NCI-H69 (cell line): ENCODE measurements around the gene DSCAM.
"Not testable (repeated sequence)": the region's sequence is repeated elsewhere in the genome, so short reads cannot be mapped to it uniquely, and the experiment has no call there.

Experiments used
- DNase-seq: peaks from one replicate; lab custom pipeline; 2025; lab: John Stamatoyannopoulos, UW

The DSCAM gene

DNA sequence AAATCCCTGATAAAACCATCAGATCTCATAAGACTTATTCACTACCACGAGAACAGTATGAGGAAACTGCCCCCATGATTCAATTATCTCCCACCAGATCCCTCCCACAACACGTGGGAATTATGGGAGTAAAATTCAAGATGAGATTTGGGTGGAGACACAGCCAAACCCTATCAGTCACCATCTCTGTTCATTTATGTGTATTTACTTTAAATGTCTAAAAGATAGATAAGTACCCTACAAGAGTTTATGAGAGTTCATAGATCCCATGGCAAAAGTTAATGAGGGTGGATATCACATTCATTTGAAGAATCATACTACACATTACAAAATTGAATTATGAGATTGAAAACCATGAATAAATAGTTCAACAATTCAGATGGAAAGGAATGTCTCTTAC is 526.2 kb downstream of the DSCAM start:
- not testable (repeated sequence) for DNase-seq

DNA sequence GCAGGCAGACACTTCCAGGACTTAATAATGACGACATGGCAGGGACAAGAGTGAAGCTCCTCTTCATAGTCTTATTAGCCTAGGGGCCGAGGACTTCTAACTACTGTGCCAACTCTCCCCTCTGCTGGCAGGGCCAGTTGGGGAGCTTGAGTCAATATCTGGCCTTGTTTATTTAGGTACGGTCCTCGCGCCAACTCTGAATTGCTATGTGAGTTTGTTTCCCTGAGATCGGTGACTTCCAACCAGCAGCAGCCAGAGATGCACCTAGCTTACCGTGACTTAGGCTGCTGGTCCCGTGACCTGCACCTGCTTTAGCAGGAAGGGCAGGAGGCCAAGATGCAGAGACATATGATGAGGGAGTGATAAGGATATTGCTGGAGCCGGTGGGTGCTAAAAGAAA is 528.6 kb downstream of the DSCAM start:
- no peak for DNase-seq

DNA sequence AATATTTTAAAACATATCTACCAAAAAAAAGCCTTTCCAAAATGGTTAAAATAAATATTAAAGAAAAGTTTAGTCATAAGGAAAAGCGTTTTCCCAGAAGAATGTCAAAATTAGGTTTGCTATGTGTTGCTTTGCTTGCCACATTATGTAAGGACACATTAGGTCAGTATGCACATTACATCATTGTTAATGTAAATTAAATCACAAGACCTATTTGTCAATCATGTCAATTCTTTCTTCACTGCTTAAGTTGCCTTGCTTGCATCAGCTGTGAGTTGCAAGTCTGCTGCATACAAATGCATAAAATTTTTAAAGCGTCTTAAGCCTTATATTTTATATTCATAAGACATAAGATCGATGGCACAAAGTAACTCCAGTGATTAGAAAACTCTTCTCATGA is 530.9 kb downstream of the DSCAM start:
- DNase-seq, result no peak

DNA sequence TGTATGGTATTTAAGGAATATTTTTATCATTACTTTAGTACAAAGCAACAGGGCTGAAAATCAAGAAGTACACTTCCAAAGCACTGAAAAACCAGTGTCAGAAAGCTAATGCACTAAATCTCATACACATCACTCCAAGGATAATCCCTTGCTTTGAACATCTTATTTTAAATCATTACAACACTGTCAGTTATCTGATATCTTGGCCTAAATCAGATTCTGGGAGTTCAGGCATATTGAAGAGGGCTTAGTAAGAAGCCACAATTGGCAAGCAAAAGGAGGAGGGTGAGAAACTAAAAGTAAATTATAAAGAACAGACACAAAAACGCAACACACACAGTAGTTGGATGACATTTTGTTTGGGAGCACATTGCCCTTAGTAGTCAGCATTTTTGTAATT is 531.3 kb downstream of the DSCAM start:
- DNase-seq, result no peak

DNA sequence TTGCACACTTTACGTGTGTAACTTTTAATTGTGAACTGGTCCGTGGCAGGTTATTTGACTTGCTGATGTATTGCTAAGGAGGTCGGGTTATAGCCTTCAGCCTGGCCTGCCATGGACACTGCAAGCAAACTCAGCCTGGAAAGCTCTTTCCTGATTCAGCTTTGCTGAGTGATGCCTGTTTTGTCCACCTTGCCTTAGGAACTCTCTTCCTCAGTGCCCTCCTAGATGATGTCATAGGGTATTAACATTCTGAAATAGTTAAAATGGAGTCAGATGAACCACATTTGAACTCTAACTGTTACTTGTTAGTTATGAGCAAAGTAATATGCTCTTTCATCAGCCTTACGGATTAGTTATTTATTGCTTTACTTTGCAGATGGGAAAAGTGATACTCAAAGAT is 533.7 kb downstream of the DSCAM start:
- DNase-seq, result no peak

DNA sequence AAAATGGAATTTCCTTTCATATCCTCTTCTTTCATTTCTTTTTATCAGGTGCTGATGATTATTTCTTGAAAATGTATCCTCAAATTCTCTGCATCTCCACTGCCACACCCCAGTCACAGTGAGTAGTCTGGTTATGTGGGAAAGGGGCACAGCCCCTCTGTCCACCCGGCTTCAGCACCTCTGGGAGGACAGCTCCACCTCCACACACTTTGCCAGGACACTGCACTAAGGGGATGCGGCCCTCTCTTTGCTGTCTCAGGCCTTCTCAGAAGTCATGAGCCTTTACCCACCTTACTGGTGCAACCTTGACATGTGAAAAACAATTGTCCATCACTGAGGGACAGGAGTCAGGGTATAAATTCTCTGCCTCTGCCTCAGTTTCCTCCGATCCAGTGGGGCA is 546.7 kb downstream of the DSCAM start:
- DNase-seq, result no peak

DNA sequence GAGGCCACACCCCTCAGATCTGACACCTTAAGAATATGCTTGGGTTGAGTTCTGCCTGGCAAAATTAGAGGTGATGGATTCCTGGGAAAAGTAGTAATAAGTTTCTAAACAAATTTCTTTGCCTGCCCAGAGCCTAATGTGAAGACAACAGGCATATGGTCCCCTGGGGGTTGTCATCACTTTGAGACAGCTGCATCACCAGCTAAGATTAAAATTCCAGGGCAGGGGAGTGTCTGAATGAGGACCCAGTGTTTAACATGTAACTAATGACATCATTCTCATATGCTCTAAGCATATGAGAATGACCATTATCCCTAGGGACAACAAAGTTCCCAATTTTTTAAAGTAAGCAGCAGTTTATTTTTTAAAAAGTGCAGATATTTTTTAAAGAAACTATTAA is 547.5 kb downstream of the DSCAM start:
- DNase-seq, result no peak

DNA sequence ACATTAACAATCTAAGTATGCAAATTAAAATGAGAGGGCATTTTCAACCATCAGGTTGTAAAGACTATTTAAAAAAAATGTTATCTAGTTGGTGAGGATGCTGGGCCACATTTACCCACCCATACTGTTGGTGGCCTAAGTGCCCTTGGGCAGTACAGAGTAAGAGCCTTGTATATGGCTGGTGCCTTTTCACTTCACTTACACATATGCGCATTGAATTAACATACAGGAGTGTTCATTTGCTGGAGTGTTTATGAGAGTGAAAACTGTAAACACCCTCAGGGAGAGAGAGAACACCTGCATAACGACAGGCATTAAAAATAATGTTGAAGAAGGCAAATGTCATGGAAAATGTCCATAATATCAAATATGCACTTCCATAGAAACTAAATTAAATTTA is 552.6 kb downstream of the DSCAM start:
- peak; percentile 13 for DNase-seq

DNA sequence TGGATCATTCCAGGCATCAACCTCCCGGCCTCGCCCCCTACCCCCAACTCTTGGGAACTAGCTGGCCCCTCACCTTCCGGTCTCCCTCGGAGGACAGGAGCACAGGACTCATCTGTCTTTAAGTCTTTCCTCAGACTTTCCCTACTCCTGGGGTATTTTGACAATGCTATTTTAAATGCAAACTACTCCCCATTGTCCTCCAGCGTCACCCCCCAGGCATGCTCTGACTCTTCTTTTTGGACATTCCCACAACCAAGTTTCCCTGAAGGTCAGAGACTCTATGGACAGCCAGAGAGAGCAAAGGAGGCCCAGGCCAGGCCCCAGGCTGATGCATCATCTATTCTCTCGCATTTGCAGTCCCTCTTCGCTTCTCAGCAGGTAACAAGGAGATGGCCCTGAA is 555.4 kb downstream of the DSCAM start:
- no peak for DNase-seq

DNA sequence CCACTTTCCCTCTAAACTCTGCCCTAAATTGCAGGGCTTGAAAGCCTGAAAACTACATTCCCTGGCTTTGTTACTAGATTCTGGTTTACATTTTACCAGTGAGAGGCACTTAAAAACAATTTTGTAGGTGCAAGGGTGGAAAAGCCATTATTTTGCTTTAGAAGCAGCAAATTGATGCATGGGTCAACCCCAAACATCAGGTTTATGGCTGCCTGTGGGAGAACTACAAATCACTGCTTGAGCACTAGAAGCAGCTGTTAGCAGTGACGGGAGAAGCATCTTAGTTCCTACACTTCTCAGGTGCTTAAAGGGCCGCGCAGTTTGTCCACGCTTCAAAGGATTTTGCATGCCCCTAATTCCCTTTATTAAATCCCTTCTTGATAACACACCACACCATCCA is 562.5 kb downstream of the DSCAM start:
- DNase-seq, result peak; percentile 40

DNA sequence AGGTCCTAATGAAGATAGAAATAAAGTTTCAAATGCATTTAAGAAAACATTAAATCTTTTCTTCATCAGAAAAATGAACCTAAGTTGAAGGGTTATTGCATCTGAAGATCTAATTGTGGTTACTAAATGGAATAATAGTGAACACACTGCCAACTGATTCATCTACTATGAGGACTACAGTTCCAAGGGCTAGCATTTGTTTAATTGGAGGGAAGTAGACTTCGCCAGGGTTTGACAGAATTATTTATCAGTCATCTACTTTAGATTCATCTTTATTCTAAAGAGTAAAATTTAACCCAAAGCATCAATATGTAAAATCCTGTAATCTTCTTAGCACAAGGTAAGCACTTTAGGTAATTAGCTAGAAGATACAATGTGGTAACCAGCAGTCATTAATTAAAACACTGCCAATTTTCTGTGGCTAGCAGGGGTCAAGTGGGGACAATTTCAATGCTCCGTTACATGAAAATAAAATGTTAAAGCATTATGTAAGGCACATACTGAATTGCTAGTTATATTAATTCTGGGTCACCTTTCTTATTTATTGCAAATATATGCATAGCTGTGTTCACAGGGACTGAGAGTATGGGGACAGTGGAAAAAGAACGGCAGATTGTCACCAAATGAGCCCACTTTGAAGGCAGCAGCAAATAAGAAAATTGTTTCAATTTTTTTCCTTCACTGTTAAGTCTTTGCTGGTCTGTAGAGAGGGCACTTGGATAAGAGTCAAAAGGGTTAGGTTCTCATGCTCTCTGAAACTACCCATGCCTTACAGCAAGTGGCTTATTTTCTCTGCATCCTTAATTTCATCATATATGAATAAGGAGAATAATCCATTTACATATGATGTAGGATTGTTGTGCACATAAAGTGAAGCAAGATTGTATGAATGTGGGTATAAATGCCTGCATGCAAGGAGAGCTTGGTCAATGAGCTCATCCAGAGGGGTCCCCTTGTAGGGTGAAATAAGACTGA is 563.8 kb downstream of the DSCAM start:
- DNase-seq, result peak; percentile 58

DNA sequence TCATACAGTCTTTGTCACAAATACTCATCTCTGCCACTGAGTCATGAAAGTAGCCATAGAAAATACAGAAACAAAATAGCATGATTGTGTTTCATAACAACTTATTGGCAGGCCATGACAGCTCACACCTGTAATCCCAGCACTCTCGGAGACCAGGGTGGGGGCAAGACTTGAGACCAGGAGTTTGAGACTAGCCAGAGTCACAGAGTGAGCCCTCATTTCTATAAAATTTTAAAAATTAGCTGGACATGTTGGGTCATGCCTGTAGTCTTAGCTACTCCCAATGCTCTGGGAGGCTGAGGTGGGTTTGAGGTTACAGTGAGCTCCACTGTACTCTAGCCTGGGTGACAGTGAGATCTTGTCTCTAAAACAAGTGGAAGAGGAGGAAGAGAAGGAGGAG is 568.6 kb downstream of the DSCAM start:
- DNase-seq, result no peak

DNA sequence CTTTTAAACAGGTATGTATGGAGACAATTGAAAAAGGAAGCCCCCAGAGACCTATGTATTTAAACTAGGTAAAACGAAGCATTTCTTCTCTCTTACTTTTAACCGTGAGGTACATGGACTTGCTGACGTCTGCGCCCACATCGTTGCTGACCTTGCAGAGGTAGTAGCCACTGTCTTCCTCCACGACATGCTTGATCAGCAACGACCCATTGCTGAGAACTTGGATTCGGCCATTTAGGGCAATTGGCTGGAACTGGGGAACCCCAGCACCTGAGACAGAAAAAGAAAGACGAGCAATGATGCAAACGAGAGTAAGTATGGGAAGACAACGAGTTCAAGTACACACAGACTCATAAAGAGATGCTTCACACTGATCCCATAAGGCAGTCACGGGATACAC is 571.0 kb downstream of the DSCAM start:
- no peak for DNase-seq

DNA sequence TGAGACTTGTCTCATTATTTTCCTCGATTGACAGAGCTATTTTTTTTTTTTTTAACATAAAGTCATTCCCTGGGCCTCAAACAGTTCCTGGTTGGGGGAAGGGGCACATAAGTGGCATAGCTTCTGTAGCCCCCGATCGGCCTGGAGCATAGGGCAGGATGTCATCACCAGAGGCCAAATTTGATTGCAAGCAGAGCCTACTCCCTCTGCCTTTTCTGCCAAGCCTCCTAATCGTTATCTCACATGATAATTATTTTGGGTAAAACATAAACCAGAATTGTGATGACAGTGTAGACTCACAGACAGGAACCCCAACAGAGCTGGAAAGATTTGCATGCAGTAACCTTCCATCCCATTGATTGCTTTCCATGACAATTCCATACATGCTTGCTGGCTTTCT is 574.9 kb downstream of the DSCAM start:
- no peak for DNase-seq

DNA sequence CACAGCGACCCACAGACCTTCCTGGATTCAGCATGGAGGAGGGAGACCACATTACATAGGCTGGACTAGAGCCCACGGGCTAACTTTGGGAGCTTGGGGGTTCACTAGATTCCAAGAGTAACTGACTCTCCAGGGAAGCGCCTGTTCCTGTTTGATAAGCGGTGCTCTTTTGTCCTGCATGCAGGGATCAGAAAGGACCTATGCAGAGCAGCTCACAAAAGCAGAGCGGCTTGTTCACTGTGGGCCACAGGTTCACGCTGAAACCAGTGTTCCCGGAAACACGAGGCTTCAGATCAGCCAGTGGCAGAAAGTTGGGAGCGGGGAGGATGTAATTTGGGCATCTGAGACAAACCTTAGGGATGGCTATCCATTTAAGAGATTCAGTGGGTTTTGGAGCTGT is 575.8 kb downstream of the DSCAM start:
- DNase-seq, result no peak

DNA sequence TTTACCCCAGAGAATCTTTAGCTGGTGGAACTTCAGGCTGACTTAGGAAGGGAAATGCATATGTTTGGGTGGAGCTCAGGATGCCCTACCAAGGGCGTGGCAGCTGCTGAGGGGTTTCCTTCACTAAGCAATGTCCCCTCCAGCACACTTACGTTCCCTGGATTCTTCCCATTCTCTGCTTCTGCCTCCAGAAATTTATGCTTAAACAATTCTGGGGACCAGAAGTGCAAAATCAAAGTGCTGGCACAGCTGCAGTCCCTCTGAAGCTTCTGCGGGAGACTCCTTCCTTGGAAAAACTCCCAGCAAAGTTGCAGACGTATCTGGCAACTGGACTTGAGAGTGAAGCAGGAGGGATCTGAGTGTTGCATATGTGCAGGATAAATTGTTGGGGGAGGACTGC is 576.9 kb downstream of the DSCAM start:
- DNase-seq, result no peak

DNA sequence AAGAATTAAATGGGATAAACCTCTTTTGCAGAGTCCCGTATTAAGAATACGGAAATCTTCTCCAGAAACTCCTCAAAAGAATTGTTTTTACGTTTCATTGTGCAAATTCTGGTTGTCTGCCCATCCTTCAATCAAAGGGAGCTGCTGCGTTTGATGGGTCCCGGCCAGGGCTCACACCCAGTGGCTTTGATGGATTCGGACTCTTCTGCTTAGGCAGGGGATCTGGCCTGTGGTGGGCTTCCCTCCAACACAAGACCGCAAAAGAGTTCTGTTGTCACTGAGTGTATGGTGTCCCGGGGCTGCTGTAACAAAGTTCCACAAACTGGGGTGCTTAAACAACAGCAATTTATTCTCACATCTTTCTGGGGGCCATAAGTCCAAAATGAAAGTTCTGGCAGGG is 577.7 kb downstream of the DSCAM start:
- DNase-seq, result no peak

DNA sequence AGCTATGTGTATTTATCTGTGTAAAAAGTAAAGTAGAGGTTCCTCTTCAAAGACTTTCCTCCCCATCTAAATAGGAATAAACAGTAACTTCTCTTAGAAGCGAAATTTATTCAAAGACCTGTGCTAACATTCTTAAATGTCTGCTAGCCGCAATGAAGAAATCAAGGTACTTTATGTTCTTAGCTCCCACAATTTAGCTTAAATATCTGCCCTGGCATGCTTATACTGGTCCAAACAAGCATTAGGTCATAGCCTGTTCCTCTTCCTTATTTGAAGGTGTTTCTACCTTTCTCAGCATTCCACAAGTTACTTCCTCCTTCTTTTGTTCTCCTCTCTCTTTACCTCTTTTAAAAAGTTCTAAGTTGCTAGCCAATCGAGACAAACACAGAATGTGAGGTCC is 588.5 kb downstream of the DSCAM start:
- DNase-seq, result not testable (repeated sequence)

DNA sequence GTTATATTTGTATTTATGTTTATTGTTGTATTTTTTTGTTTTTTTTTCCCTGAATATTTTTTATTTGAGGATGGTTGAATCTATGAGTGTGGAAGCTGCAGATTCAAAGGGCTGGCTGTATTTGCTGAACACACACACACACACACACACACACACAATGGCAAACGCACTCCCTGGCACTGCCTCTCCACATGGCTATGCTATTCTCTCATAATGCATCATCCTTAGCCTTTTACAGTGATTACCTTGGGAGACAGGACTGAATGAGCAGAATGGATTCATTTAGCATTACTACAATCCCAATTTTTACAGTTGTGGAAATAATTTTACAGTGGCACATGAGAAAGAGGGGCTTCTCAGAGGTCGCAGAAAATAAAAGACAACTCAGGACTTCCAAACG is 589.6 kb downstream of the DSCAM start:
- DNase-seq, result no peak

DNA sequence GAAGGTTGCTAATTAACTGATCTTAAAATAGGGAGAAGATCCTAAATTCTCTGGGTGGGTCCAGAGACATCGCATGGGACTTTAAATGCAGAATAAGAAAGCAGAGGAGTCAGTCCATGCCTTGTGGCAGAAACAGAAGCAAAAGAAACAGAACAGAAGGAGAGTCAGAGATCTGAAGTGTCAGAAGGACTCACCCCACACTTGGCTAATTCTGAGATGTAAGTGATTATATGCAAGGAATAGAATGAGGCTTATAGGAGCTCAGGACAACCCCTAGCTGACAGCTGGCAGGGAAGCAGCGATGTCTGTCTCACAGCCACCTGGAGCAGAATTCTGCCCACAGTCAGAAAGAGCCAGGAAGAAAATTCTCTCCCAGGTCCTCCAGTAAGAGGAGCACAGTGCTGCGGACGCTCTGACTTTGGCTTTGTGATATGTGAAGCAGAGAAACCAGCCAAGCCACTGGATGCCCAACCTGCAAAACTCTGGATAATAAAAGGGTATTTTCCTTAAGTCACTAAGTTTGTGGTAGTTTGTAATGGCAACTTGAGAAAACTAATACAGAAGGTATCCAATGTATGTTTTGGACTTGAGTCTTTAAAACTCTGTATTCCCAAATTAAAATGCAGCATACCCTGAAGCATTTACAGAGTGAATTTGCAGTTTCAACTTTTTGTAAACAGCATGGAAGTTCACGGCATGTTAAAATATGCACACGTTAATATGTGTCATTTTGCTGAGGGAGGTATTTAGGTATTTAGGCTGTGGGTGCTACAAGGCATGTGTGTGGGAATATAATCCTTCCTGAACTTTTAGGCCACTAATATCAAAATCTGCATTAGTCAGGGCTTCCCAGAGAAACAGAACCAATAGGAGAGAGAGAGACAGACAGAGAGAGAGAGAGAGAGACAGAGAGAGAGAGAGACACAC is 591.2 kb downstream of the DSCAM start:
- DNase-seq, result peak; percentile 17

DNA sequence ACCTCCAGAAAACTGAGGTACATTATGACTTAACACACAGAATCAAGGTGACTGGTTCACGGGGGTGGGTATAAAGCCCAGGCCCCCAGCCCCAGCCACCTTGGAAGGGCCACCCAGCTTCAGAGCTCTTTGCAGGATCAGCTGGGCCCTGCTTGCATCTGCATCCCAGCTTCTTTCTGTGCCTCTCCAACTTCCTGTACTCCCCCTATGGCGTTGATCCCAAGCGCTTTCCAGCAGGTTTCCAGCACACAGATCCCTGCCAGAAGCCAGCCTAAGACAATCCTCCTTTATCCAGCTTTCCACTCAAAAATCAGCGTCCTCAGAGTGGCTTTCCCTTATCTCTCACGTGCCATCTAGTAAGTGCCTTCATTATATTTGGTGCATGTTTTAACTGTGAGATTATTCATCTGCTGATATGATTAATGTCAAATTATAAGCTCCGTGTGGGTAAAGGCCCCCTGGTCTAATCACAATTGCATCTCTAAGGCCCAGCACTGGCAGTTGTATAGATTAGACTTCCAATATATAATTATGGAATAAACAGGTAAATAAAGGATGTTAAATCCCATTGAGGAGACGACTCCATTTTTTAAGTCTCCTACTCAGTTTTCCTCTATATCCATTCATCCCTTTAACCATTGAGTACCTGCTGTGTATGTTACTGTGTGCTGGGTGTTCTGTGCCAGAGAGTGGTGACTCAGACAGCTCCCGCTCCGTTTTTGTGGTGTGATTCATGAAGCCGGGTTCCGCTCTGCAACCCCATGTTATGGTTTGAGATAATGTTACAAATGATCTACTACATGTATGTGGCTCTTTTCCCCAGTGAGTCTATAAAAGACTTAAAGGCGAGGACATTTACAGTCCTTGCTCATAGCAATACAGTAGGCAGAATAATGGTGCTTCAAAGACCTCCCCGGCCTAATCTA is 592.2 kb downstream of the DSCAM start:
- DNase-seq, result peak; percentile 40

DNA sequence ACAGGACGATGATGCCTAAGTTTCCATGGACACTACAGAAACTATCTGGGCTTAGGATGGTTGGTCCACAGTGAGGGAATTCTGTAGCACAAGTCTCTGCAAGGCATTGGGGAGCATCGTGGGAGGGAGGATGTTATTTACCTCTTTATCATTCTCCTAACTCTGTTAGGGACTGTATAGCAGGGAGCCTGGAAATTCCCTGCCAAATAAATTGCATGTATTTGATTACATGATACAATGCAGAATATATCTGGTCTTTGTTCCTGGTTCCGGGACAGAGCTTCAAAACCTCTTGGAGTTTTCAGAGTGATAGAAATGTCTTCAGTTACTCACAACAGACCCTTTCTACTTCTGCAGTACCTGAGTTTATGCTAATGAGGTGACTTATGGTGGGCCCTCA is 593.8 kb downstream of the DSCAM start:
- DNase-seq, result no peak
